ENCODE measurements around the gene PRKN. TPM values are rescaled to one million over a fixed set of nuclear protein-coding genes. Genes with fewer than 3 reads are reported as not detected.

Gene PRKN
- total RNA-seq, 1 experiment from 2014 or later: 2.0 TPM

DNA sequence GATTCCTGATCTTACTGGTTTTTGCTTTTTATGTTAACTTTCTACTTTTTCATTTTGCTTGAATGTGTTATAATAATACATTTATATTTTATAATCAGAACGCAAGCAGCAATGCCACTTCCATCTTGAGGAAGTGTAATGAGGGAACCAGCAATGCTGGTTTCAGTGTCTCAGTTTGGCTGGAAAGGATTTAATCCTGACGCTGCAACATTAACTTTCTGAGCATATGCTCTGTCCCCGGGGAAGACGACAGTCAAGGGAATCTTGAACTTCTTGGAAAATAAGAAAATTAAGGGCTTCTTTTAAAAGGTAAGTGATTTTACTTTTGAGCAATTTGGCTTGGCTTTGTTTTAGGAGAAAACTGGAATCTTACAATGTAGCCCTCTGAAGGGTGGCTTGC is 1248.2 kb downstream of the PRKN start:
- Histone ChIP-seq H2BK20ac (ENCODE audit: low read depth, low read length, poor library complexity, severe bottlenecking) (no peak overlapping the region), H4K8ac (replicated peaks; ENCODE audit: insufficient read length, low read depth, low read length) (no peak overlapping the region), H3K27ac (ENCODE audit: insufficient read length, low read depth, low read length) (no peak overlapping the region), H3K4me1 (ENCODE audit: insufficient read depth, low read length) (no peaks in the 10 kb centered on the region; the same call in 1 of the 2 replicates), H3K9ac (ENCODE audit: extremely low read depth, insufficient read length, low read length) (no peak overlapping the region), H2AK5ac (ENCODE audit: insufficient read length, low read length) (no peak overlapping the region), H3K23me2 (ENCODE audit: insufficient read length, low read depth, low read length, poor library complexity, severe bottlenecking) (no peaks in the 10 kb centered on the region), H3K56ac (ENCODE audit: insufficient read length, low read depth, low read length) (no peak overlapping the region), H3K79me1 (ENCODE audit: insufficient read depth, low read depth, low read length, poor library complexity, severe bottlenecking) (no peaks in the 10 kb centered on the region), H2BK12ac (ENCODE audit: insufficient read length, low read depth, low read length) (no peak overlapping the region), H2BK120ac (ENCODE audit: low read depth, low read length, poor library complexity, severe bottlenecking) (no peak overlapping the region), H3K9me3 (ENCODE audit: control insufficient read depth, low read depth, low read length) (no peaks in the 10 kb centered on the region), H3K4me2 (ENCODE audit: insufficient read depth, insufficient read length, low read length) (no peak overlapping the region), H2AFZ (ENCODE audit: low read length) (no peak overlapping the region), H3K79me2 (ENCODE audit: insufficient read depth, low read length) (no peaks in the 10 kb centered on the region), H2BK5ac (ENCODE audit: insufficient read length, low read length) (no peak overlapping the region), H3K23ac (ENCODE audit: insufficient read length, low read depth, low read length) (no peak overlapping the region), H2BK15ac (ENCODE audit: low read depth, low read length) (no peak overlapping the region), H4K5ac (ENCODE audit: insufficient read length, low read depth, low read length) (no peak overlapping the region), H4K91ac (ENCODE audit: insufficient read length, low read depth, low read length) (no peak overlapping the region), H3T11ph (ENCODE audit: low read length) (no peak overlapping the region), H3K18ac (ENCODE audit: insufficient read length, low read depth, low read length) (no peak overlapping the region), H3K27me3 (ENCODE audit: insufficient read depth, low read length) (no peaks in the 10 kb centered on the region), H3K14ac (ENCODE audit: insufficient read depth, low read length) (no peak overlapping the region), H3K4ac (ENCODE audit: low read depth, low read length) (no peak overlapping the region), H4K20me1 (ENCODE audit: control insufficient read depth, insufficient read depth, insufficient read length) (no peaks in the 10 kb centered on the region)
- WGBS (ENCODE audit: extremely low coverage, insufficient read length, low lambda C conversion rate): no CpG with 5 or more reads among the region's 4 CpGs
- no peak for DNase-seq
- peaks cover 5 to 10% of the 10 kb centered on the region in 2 experiments for H3K4me1 Mint-ChIP-seq
- no peak overlapping the region; a peak in 1 of 5 replicates for H3K4me3 Mint-ChIP-seq
- H3K27ac Mint-ChIP-seq: no peak overlapping the region
- no peaks in the 10 kb centered on the region for H3K9me3 Mint-ChIP-seq
- no peaks in the 10 kb centered on the region for H3K27me3 Mint-ChIP-seq (ENCODE audit: low read depth)
- TF ChIP-seq, protein P1, sequence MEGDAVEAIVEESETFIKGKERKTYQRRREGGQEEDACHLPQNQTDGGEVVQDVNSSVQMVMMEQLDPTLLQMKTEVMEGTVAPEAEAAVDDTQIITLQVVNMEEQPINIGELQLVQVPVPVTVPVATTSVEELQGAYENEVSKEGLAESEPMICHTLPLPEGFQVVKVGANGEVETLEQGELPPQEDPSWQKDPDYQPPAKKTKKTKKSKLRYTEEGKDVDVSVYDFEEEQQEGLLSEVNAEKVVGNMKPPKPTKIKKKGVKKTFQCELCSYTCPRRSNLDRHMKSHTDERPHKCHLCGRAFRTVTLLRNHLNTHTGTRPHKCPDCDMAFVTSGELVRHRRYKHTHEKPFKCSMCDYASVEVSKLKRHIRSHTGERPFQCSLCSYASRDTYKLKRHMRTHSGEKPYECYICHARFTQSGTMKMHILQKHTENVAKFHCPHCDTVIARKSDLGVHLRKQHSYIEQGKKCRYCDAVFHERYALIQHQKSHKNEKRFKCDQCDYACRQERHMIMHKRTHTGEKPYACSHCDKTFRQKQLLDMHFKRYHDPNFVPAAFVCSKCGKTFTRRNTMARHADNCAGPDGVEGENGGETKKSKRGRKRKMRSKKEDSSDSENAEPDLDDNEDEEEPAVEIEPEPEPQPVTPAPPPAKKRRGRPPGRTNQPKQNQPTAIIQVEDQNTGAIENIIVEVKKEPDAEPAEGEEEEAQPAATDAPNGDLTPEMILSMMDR (conservative IDR thresholded peaks at IDR 0.05): no peak
- H3K36me3 Mint-ChIP-seq (ENCODE audit: insufficient read depth in 1 of 3, low read depth in 3 of 3): no peaks in the 10 kb centered on the region; a peak in 2 of 7 replicates
